Occipital lobe (tissue), 2 donors: ENCODE data around the gene TBX18. TPM values are rescaled to one million over a fixed set of nuclear protein-coding genes. Genes with fewer than 3 reads are reported as not detected.

Source experiments
- DNase-seq: peaks from one replicate; lab custom pipeline; 2025; lab: John Stamatoyannopoulos, UW
- total RNA-seq: library from RNA; depleted of rRNA; stranded (reverse); fragments of >200 nt; gene quantifications from one replicate; pipeline ENCODE4 v1.2.3, GENCODE V29; 2014

TBX18 gene
- 7.8 TPM for total RNA-seq

GRCh38 chr6:84764332-84765049 is at the start of gene TBX18:
TSS of gene TBX18 (minus strand) at chr6:84764598. CDS start at chr6:84764181, 417 bp downstream.
- peak; percentile 14 for DNase-seq

GRCh38 chr6:84811351-84811750 is 47.0 kb upstream of the TBX18 start:
- DNase-seq, result no peak

- no peak for DNase-seq
Measured at GRCh38 chr6:84809455-84809854, 45.1 kb upstream of the TBX18 start.

- DNase-seq, result no peak
Measured at GRCh38 chr6:84808491-84809061, 44.2 kb upstream of the TBX18 start.

GRCh38 chr6:84805145-84805544 is 40.7 kb upstream of the TBX18 start:
- DNase-seq, result no peak

GRCh38 chr6:84804720-84805119 is 40.3 kb upstream of the TBX18 start:
- DNase-seq, result no peak

GRCh38 chr6:84801250-84801649 is 36.9 kb upstream of the TBX18 start:
- DNase-seq, result no peak

GRCh38 chr6:84798257-84798656 is 33.9 kb upstream of the TBX18 start:
- DNase-seq, result no peak

- no peak for DNase-seq
Measured at GRCh38 chr6:84796343-84796742, 31.9 kb upstream of the TBX18 start.

GRCh38 chr6:84791927-84792326 is 27.5 kb upstream of the TBX18 start:
- DNase-seq, result no peak

GRCh38 chr6:84791233-84791632 is 26.8 kb upstream of the TBX18 start:
- no peak for DNase-seq

- no peak for DNase-seq
Measured at GRCh38 chr6:84789170-84789569, 24.8 kb upstream of the TBX18 start.

GRCh38 chr6:84788689-84789088 is 24.3 kb upstream of the TBX18 start:
- no peak for DNase-seq

- DNase-seq, result no peak
Measured at GRCh38 chr6:84785671-84786070, 21.3 kb upstream of the TBX18 start.

GRCh38 chr6:84779917-84780316 is 15.5 kb upstream of the TBX18 start:
- DNase-seq, result no peak

- no peak for DNase-seq
Measured at GRCh38 chr6:84779380-84779779, 15.0 kb upstream of the TBX18 start.

GRCh38 chr6:84777888-84778287 is 13.5 kb upstream of the TBX18 start:
- no peak for DNase-seq

- no peak for DNase-seq
Measured at GRCh38 chr6:84776392-84776791, 12.0 kb upstream of the TBX18 start.

GRCh38 chr6:84775751-84776150 is 11.4 kb upstream of the TBX18 start:
- no peak for DNase-seq

GRCh38 chr6:84774985-84775284 is 10.5 kb upstream of the TBX18 start:
- DNase-seq, result no peak

- no peak for DNase-seq
Measured at GRCh38 chr6:84774157-84774984, 10.0 kb upstream of the TBX18 start.

GRCh38 chr6:84773431-84774156 is 9.2 kb upstream of the TBX18 start:
- no peak for DNase-seq
